IPS DF 6.9 (cell line): ENCODE measurements around the gene SUN1.

ENCODE experiments used
- DNase-seq: peaks from one replicate; pipeline ENCODE4 v3.0.0-alpha.2; 2013; ENCODE audit warnings: low read depth, low spot score
- H3K27ac ChIP-seq: one replicate; pipeline ENCODE4 v1.5.1; 2013; ENCODE audit warnings: low read length, control low read depth
- H3K27me3 ChIP-seq: 2 replicates; pipeline ENCODE4 v1.6.1; 2013; ENCODE audit warnings: mild to moderate bottlenecking, low read length; ENCODE audit not compliant: control insufficient read depth, insufficient read depth
- H3K36me3 ChIP-seq: 2 replicates; pipeline ENCODE4 v1.6.1; 2013; ENCODE audit warnings: low read length; ENCODE audit not compliant: control insufficient read depth, insufficient read depth
- H3K4me1 ChIP-seq: 2 replicates; pipeline ENCODE4 v1.6.1; 2013; ENCODE audit warnings: low read length; ENCODE audit not compliant: control insufficient read depth, insufficient read depth
- H3K4me3 ChIP-seq: 2 replicates; pipeline ENCODE4 v1.5.1; 2013; ENCODE audit warnings: mild to moderate bottlenecking, low read length
- H3K9me3 ChIP-seq: 2 replicates; pipeline ENCODE4 v1.6.1; 2013; ENCODE audit warnings: low read length, inconsistent platforms; ENCODE audit not compliant: control insufficient read depth, insufficient read depth
- WGBS: extraction: QIAGEN DNeasy Blood & Tissue Kit; methylation state at CpG from one replicate; pipeline ENCODE4 v1.1.7; 2013; ENCODE audit warnings: mixed read lengths, missing lambda C conversion rate; ENCODE audit not compliant: insufficient read length, insufficient coverage; 5-methylcytosine and 5-hydroxymethylcytosine counted together

Gene SUN1

DNA sequence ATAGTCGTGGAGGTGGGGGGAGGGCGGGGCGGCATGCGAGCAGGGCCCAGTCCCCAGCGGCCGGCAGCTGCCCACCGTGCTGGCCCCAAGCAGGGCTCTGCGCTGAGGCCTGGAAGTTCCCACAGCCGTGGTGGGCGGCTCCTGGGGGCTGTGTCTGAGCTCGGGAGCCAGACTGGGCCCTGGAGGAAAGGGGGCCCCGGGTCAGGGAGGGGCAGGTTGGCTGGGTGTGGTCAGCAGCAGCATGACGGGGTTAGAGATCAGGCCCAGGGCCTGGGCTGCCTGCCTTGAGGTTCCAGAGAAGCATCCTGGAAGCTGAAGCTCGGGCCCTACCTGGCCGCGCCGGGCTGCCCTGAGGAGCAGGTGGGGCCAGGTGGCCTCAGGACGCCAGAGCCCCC is 66.2 kb downstream of the SUN1 start:
- Histone ChIP-seq H3K27me3 (no peaks in the 10 kb centered on the region), H3K36me3 (peaks cover 35% of the 10 kb centered on the region), H3K27ac (no peak overlapping the region), H3K9me3 (no peaks in the 10 kb centered on the region), H3K4me1 (peaks cover 3% of the 10 kb centered on the region; the same call in 1 of the 2 replicates), H3K4me3 (no peak overlapping the region)
- no peak for DNase-seq
- no CpG with 5 or more reads among the region's 18 CpGs for WGBS

DNA sequence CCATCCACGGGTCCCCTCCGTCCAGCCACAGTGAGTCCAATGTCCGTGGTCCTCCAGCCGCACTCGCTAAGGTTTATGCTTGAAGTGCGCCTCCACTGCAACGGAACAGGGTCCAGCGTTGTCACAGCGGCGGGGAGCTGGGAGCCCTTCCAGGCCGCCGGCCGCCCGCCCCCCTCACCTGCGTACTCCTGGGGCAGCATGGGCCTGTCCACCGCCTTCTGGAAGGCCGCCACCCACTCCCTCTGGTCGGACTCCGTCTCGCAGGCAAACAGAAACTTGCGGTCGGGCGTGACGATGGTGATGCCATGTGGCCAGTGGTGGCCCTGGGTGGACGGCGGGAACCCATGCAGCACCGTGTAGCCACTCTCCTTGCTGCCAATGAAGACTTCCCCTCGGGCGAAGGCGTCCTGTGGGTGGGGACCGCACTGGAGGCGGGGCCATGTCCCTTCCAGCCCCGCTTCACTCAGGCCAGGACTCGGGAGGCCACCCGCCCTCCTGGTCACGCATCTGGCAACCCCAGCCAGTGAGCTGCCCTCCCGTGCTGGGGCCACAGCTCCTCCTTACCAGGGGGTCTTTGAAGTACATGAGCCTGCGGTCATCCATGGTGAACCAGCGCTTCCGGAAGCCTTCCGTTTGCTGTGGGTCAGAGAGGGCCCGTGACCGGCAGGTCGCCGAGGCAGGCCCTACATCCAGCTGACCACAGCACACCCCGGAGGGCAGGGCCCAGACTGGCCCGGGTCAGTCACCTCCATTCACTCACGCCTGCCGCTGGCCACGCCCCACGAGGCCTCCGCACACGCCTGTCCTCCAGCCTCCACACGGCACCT is 66.8 kb downstream of the SUN1 start:
- H3K9me3 ChIP-seq, result no peaks in the 10 kb centered on the region
- H3K4me3 ChIP-seq, result no peak overlapping the region
- WGBS, result no CpG with 5 or more reads among the region's 54 CpGs
- H3K27me3 ChIP-seq, result no peaks in the 10 kb centered on the region
- peaks cover 30% of the 10 kb centered on the region for H3K36me3 ChIP-seq
- DNase-seq, result no peak
- peaks cover 3% of the 10 kb centered on the region; the same call in 1 of the 2 replicates for H3K4me1 ChIP-seq
- H3K27ac ChIP-seq, result no peak overlapping the region

DNA sequence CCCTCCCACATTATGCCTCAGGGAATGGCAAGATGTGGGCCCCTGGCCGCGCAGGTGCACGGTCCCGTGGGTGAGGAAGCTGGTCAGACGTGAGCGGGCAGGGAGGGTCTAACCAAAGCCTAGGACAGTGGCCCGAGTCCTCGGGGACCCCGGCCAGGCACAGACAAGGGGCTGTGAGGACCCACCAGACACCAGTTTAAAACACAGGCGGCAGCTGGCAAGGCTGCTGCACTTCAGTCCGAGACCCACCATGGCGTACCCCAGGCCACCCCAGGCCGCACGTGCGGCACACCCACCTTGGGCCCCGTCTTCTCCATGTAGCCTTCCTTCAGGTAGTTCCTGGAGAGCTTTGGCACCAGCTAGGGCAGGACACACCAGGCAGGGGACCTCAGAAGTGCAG is 67.5 kb downstream of the SUN1 start:
- H3K4me1 ChIP-seq, result peaks cover 3% of the 10 kb centered on the region; the same call in 1 of the 2 replicates
- no peaks in the 10 kb centered on the region for H3K9me3 ChIP-seq
- no peaks in the 10 kb centered on the region for H3K27me3 ChIP-seq
- no peak for DNase-seq
- no CpG with 5 or more reads among the region's 16 CpGs for WGBS
- peaks cover 23% of the 10 kb centered on the region for H3K36me3 ChIP-seq
- H3K4me3 ChIP-seq, result no peak overlapping the region
- H3K27ac ChIP-seq, result no peak overlapping the region

DNA sequence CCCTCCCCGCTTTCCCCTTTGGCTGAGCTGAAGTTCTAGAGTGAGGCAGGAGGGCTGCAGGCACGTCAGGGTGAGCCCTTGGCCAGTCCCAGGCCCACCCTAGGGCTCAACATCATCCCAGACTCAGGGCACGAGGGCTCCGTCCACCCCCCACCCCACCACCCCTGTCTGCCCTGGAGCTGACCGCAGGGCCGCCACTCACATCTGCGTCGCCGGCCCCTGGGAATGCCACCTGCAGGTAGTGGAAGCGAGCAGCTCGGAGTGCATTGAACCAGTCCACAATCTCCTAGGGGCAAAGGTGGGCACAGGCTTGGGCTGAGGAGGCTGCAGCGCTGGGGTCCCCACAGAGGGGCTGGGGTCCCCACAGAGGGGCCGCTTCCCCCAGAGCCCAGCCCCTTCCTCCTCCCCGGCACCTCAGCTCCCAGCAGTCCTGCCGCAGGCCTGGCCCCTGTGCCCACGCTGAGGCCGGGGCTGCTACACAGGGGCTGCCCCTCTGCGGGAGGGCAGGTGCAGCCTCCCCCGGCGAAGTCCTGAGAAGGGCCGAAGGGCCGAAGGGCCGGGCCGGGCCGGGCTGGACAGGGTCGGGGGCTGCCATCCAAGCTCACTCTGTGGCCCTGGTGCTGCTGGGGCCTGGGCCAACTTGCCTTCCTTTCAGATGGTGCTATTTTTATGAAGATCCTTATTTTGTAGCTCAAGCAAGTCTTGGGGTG is 68.2 kb downstream of the SUN1 start:
- no peak overlapping the region for H3K27ac ChIP-seq
- H3K4me1 ChIP-seq, result peaks cover 3% of the 10 kb centered on the region; the same call in 1 of the 2 replicates
- no peak overlapping the region for H3K4me3 ChIP-seq
- no peak for DNase-seq
- H3K36me3 ChIP-seq, result peaks cover 18% of the 10 kb centered on the region
- H3K9me3 ChIP-seq, result no peaks in the 10 kb centered on the region
- H3K27me3 ChIP-seq, result no peaks in the 10 kb centered on the region
- WGBS, result no CpG with 5 or more reads among the region's 26 CpGs

DNA sequence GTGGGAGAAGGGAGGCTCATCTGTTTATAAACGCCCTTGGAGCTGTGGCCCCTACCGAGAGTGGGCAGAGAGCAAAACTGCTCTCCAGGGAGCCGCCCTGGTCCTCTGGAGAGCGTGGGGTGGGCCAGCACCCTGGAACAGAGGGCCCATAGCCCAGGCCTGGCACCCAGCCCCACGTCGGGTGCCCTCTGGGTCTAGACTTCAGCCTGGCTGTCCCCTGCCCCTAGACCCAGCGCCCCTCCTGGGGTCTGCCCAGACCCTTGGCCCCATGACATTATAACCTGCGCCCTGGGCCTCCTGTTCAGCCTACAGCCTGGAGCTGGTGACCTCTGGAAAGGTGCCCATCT is 68.7 kb downstream of the SUN1 start:
- H3K27ac ChIP-seq, result no peak overlapping the region
- no CpG with 5 or more reads among the region's 8 CpGs for WGBS
- no peak for DNase-seq
- peaks cover 3% of the 10 kb centered on the region; the same call in 1 of the 2 replicates for H3K4me1 ChIP-seq
- no peaks in the 10 kb centered on the region for H3K9me3 ChIP-seq
- peaks cover 13% of the 10 kb centered on the region for H3K36me3 ChIP-seq
- no peaks in the 10 kb centered on the region for H3K27me3 ChIP-seq
- no peak overlapping the region for H3K4me3 ChIP-seq

DNA sequence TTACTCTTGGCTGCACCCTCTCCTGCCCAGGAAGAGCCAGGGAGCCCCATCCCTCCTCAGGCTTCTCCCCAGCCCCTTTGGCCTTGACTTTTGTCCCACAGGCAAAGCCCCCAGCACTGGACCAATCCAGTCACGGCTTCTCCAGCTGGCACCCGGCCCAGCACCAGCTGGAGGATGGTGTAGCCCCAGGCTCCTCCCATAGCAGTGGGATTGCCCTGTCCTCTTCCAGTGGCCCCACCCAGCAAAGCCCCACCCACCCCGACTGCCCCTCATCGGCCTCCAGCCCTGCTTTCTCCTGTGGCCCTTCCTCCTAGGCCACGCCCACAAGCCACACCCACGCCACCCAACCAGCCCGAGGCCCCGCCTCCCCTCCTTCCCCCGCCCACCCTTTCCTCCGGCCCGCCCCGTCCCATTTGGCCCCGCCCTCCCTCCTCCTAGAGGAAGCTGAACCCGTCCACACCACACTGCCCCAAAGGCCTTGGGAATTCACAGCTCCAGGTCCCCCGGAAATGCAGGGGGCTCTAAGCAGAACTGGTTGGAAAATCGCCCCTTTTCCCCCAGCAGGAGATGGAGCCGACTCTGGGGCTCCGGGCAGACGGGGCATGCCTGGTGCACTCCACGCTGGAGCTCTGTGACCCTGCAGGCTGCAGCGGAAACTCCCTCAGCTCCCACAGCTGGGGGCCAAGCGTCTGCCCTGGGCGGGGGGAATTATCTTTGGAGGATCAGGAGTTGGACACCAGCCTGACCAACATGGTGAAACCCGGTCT is 69.3 kb downstream of the SUN1 start:
- Histone ChIP-seq H3K4me3 (no peak overlapping the region; the same call in 1 of the 2 replicates), H3K4me1 (peaks cover 3% of the 10 kb centered on the region; the same call in 1 of the 2 replicates), H3K36me3 (peaks cover 8% of the 10 kb centered on the region), H3K9me3 (no peaks in the 10 kb centered on the region), H3K27me3 (no peaks in the 10 kb centered on the region), H3K27ac (no peak overlapping the region)
- peak; percentile 70 for DNase-seq
- no CpG with 5 or more reads among the region's 24 CpGs for WGBS

DNA sequence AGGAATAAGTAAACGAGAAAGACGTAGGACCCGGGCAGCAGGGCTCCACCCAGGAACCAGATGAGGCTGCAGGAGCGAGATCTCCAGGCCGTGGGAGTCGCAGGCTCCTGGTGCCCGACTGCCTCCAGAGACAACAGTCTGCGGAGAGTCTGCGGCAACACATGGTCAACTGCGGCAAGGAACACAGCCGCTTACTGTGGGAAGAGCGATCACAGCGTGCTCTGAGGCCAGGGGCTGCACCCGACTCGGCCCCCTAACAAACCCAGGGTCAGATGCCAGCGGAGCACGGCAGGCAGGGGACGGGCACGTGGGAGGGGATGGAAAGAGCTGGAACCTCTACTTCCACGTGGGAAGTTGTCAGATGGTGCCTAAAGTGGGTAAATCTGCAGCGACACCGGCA is 70.7 kb downstream of the SUN1 start:
- H3K4me3 ChIP-seq, result no peak overlapping the region
- peaks cover 3% of the 10 kb centered on the region; the same call in 1 of the 2 replicates for H3K4me1 ChIP-seq
- H3K27me3 ChIP-seq, result no peaks in the 10 kb centered on the region
- no peak overlapping the region for H3K27ac ChIP-seq
- no CpG with 5 or more reads among the region's 22 CpGs for WGBS
- no peaks in the 10 kb centered on the region; the same call in 1 of the 2 replicates for H3K36me3 ChIP-seq
- DNase-seq, result no peak
- no peaks in the 10 kb centered on the region for H3K9me3 ChIP-seq

DNA sequence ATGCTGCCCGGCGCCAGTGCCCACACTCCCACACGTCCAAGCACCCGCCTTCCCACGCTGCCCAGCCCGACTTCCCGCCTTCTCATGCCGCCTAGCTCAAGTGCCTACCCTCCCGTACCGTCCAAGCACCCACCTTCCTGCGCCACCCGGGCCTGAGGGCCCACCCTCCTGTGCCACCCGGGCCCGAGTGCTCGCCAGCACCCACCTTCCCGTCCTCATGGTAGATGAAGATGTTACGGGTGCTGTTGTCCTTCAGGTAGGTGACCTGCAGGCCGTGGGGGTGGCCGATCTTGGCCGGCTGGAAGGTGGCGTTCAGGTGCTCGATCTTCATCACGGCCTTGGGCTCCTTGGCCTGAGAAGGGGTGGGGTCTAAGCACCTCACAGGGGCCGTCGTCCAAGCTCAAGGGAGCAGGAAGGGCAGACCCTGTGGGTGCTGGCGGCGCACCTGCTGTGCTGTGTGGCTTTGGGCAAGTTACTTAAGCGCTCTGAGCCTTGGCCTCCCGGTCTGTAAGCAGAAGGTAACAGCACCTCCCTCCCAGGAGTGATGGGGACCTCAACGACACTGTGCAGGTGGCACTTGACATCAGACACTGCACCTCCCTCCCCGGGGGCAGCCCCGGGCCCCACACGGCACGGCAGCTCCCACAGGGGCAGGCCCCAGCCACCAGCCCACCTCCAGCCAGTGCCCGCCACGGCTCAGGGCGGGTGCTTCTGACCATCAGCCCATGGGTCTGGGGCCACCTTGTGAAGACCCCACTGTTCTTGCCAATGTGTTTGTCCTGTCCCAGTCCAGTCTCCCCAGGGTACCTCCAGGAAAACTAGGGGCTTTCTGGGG is 71.9 kb downstream of the SUN1 start:
- Histone ChIP-seq H3K36me3 (no peaks in the 10 kb centered on the region; the same call in 1 of the 2 replicates), H3K27ac (no peak overlapping the region), H3K9me3 (no peaks in the 10 kb centered on the region), H3K4me1 (peaks cover 6% of the 10 kb centered on the region), H3K27me3 (no peaks in the 10 kb centered on the region), H3K4me3 (no peak overlapping the region)
- DNase-seq, result no peak
- no CpG with 5 or more reads among the region's 37 CpGs for WGBS

DNA sequence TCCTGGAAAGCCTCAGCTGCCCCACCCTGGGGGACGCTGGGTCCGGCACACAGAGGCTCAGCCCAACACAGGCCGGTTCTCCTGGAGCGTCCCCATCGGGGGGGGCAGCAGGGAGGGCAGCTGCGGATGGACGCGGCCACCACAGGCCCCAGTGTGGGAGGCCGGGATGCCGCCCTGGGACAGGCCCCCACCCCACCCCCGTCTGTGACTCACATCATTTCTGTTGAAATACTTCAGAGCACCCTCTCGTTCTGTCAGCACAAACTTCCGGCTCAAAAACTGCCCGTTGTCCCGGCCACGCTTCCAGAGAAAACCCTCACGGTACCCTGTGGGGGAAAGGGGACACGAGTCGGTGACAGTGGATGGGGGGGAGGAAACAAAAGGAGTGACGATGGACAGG is 72.6 kb downstream of the SUN1 start:
- Histone ChIP-seq H3K4me1 (peaks cover 6% of the 10 kb centered on the region), H3K27ac (no peak overlapping the region), H3K4me3 (no peak overlapping the region), H3K9me3 (no peaks in the 10 kb centered on the region), H3K36me3 (no peaks in the 10 kb centered on the region; the same call in 1 of the 2 replicates), H3K27me3 (no peaks in the 10 kb centered on the region)
- WGBS, result no CpG with 5 or more reads among the region's 20 CpGs
- no peak for DNase-seq
